HEK293 (cell line): ENCODE results near the gene PAFAH1B2.

Source experiments
- CTCF ChIA-PET: fragments of 350-600 bp; formaldehyde crosslinking; extraction: SDS; loops from one replicate; lab custom pipeline; 2021; ENCODE audit warnings: antibody characterized with exemption; lab: Yijun Ruan, JAX
- POLR2A ChIA-PET: fragments of 300-600 bp; formaldehyde crosslinking; extraction: SDS; loops from one replicate; lab custom pipeline; 2020; ENCODE audit warnings: antibody characterized with exemption, inconsistent platforms; lab: Yijun Ruan, JAX
- H3K27ac ChIP-seq: fragments of 200-500 bp; sonication (Bioruptor generic); 2 replicates; pipeline ENCODE4 v1.5.1; 2014; ENCODE audit warnings: low read depth, low read length, control low read depth, inconsistent platforms; ENCODE audit errors: extremely low read depth
- H3K36me3 ChIP-seq, 2 experiments: fragments of 200-500 bp in 1 of 2; sonication (Bioruptor generic) in 1 of 2; 1 replicate in 1 of 2; 2 replicates in 1 of 2; pipeline ENCODE4 v1.5.1; 2014 to 2017; ENCODE audit warnings: inconsistent platforms in 2 of 2, low read length in 2 of 2; ENCODE audit not compliant: control insufficient read depth in 2 of 2, insufficient read depth in 1 of 2
- H3K4me1 ChIP-seq: fragments of 200-500 bp; sonication (Bioruptor generic); 2 replicates; pipeline ENCODE4 v1.5.1; 2014; ENCODE audit warnings: mild to moderate bottlenecking, low read length, inconsistent platforms; ENCODE audit not compliant: control insufficient read depth, insufficient read depth
- H3K4me3 ChIP-seq: 2 replicates; pipeline ENCODE4 v1.5.1; 2011; ENCODE audit warnings: low read depth, mild to moderate bottlenecking, control low read depth, low read length, moderate library complexity
- H3K9me3 ChIP-seq: fragments of 200-500 bp; sonication (Bioruptor generic); 2 replicates; pipeline ENCODE4 v1.5.1; 2014; ENCODE audit warnings: low read depth, low read length, inconsistent platforms; ENCODE audit not compliant: control insufficient read depth, insufficient read depth
- KLF8 ChIP-seq: fragments of 450-650 bp; formaldehyde crosslinking; IDR thresholded peaks from 2 replicates; pipeline ENCODE4 v1.5.1; 2016; ENCODE audit warnings: missing biosample characterization, missing genetic modification characterization
- PATZ1 ChIP-seq: fragments of 450-650 bp; formaldehyde crosslinking; IDR thresholded peaks from 2 replicates; pipeline ENCODE4 v1.5.1; 2016; ENCODE audit warnings: missing biosample characterization, missing genetic modification characterization
- PBX3 ChIP-seq: sonication (generic); formaldehyde crosslinking; IDR thresholded peaks from 2 replicates; pipeline ENCODE4 v1.8.1; 2022; ENCODE audit warnings: mild to moderate bottlenecking, moderate library complexity, missing genetic modification reagents
- SP2 ChIP-seq: fragments of 450-650 bp; formaldehyde crosslinking; IDR thresholded peaks from 2 replicates; pipeline ENCODE4 v1.5.1; 2016; ENCODE audit warnings: missing biosample characterization, missing genetic modification characterization
- SP3 ChIP-seq: fragments of 450-650 bp; formaldehyde crosslinking; IDR thresholded peaks from 2 replicates; pipeline ENCODE4 v1.5.1; 2016; ENCODE audit warnings: missing biosample characterization, missing genetic modification characterization
- WT1 ChIP-seq: fragments of 450-650 bp; formaldehyde crosslinking; IDR thresholded peaks from 2 replicates; pipeline ENCODE4 v1.5.1; 2016; ENCODE audit warnings: missing biosample characterization, missing genetic modification characterization
- ZBTB20 ChIP-seq: fragments of 450-650 bp; formaldehyde crosslinking; IDR thresholded peaks from 2 replicates; pipeline ENCODE4 v1.5.1; 2016; ENCODE audit warnings: missing biosample characterization, missing genetic modification characterization
- ZBTB21 ChIP-seq: fragments of 450-650 bp; formaldehyde crosslinking; IDR thresholded peaks from 2 replicates; pipeline ENCODE4 v1.5.1; 2017; ENCODE audit warnings: missing biosample characterization, missing genetic modification characterization
- ZBTB26 ChIP-seq: fragments of 450-650 bp; formaldehyde crosslinking; optimal IDR thresholded peaks from 2 replicates; pipeline ENCODE3; 2016; ENCODE audit warnings: missing biosample characterization, mild to moderate bottlenecking, missing genetic modification characterization
- ZBTB49 ChIP-seq: fragments of 450-650 bp; formaldehyde crosslinking; IDR thresholded peaks from 2 replicates; pipeline ENCODE4 v1.5.1; 2016; ENCODE audit warnings: missing biosample characterization, missing genetic modification characterization, low read depth
- ZEB2 ChIP-seq: fragments of 450-650 bp; formaldehyde crosslinking; IDR thresholded peaks from 2 replicates; pipeline ENCODE4 v1.5.1; 2016; ENCODE audit warnings: missing biosample characterization, missing genetic modification characterization
- ZFHX2 ChIP-seq: fragments of 450-650 bp; formaldehyde crosslinking; conservative IDR thresholded peaks from 2 replicates; pipeline ENCODE4 v1.5.1; 2016; ENCODE audit warnings: missing biosample characterization, missing genetic modification characterization
- ZNF10 ChIP-seq: fragments of 450-650 bp; formaldehyde crosslinking; IDR thresholded peaks from 2 replicates; pipeline ENCODE4 v1.5.1; 2017; ENCODE audit warnings: missing biosample characterization, missing genetic modification characterization
- ZNF16 ChIP-seq: fragments of 450-650 bp; formaldehyde crosslinking; IDR thresholded peaks from 2 replicates; pipeline ENCODE4 v1.5.1; 2016; ENCODE audit warnings: low read depth, missing biosample characterization, missing genetic modification characterization
- ZNF184 ChIP-seq: fragments of 450-650 bp; IDR thresholded peaks from 2 replicates; pipeline ENCODE4 v1.5.1; 2018; ENCODE audit warnings: missing biosample characterization, mild to moderate bottlenecking, missing genetic modification characterization
- ZNF2 ChIP-seq: fragments of 450-650 bp; formaldehyde crosslinking; IDR thresholded peaks from 2 replicates; pipeline ENCODE4 v1.5.1; 2016; ENCODE audit warnings: missing biosample characterization, missing genetic modification characterization
- ZNF24 ChIP-seq: fragments of 450-650 bp; formaldehyde crosslinking; IDR thresholded peaks from 2 replicates; pipeline ENCODE4 v1.5.1; 2016; ENCODE audit warnings: missing biosample characterization, missing genetic modification characterization
- ZNF501 ChIP-seq: fragments of 450-650 bp; formaldehyde crosslinking; IDR thresholded peaks from 2 replicates; pipeline ENCODE4 v1.5.1; 2016; ENCODE audit warnings: missing biosample characterization, missing genetic modification characterization
- ZNF529 ChIP-seq: fragments of 450-650 bp; formaldehyde crosslinking; IDR thresholded peaks from 2 replicates; pipeline ENCODE4 v1.5.1; 2017; ENCODE audit warnings: missing genetic modification characterization, missing biosample characterization; ENCODE audit not compliant: insufficient replicate concordance
- ZNF624 ChIP-seq: fragments of 450-650 bp; formaldehyde crosslinking; IDR thresholded peaks from 2 replicates; pipeline ENCODE4 v1.5.1; 2017; ENCODE audit warnings: missing biosample characterization, missing genetic modification characterization
- ZNF645 ChIP-seq: fragments of 450-650 bp; formaldehyde crosslinking; IDR thresholded peaks from 2 replicates; pipeline ENCODE4; 2016; ENCODE audit warnings: missing biosample characterization, missing genetic modification characterization
- ZNF837 ChIP-seq: fragments of 450-650 bp; formaldehyde crosslinking; IDR thresholded peaks from 2 replicates; pipeline ENCODE4 v1.5.1; 2016; ENCODE audit warnings: missing biosample characterization, missing genetic modification characterization
- ZSCAN16 ChIP-seq: fragments of 450-650 bp; formaldehyde crosslinking; IDR thresholded peaks from 2 replicates; pipeline ENCODE4 v1.5.1; 2016; ENCODE audit warnings: missing biosample characterization, missing genetic modification characterization
- ZSCAN30 ChIP-seq: fragments of 450-650 bp; IDR thresholded peaks from 2 replicates; pipeline ENCODE4 v1.5.1; 2018; ENCODE audit warnings: missing biosample characterization, mild to moderate bottlenecking, missing genetic modification characterization, moderate library complexity

PAFAH1B2 gene

GRCh38 chr11:117097389-117098268, 46.5 kb upstream of the PAFAH1B2 start (continued):
- TF ChIP-seq PATZ1 (tag by site-specific recombination), result peak; percentile 48; the same call in 1 of the 2 replicates
- no peak for TF ChIP-seq ZNF645
- 0 out of 2 replicates have a peak, but pooled peaks have one; percentile 49 for TF ChIP-seq PBX3 (CRISPR knock-in tag)
- TF ChIP-seq ZBTB20 (tag by site-specific recombination), result peak; percentile 86
- peak; percentile 49 for TF ChIP-seq ZBTB26 (tag by site-specific recombination)
- TF ChIP-seq, all 188 proteins: peak for 12

GRCh38 chr11:117098269-117099232, 45.5 kb upstream of the PAFAH1B2 start, which contains the start of gene SIK3:
Gene SIK3, minus strand, starts transcription at chr11:117098428. Its CDS starts 13 bp downstream, at chr11:117098415.
- Histone ChIP-seq H3K9me3 (no peaks in the 10 kb centered on the region), H3K4me3 (peak within 1 kb of the TSS; percentile 96), H3K4me1 (no peaks in the 10 kb centered on the region), H3K27ac (peak within 1 kb of the TSS; percentile 81), H3K36me3 (no peaks in the 10 kb centered on the region)
- ChIA-PET POLR2A (interaction anchor here (0.6 to 2.5 kb wide), 4 partner anchors 47 to 307 kb away, joined by 3 to 7 read pairs (median 4); partner anchors contain the start of genes APOA5 and PAFAH1B2), CTCF (interaction anchor here (0.6 to 2.0 kb wide), 6 partner anchors 9 to 263 kb away, joined by 3 to 12 read pairs (median 4); no protein-coding TSS in a partner anchor)
- TF ChIP-seq ZNF529 (tag by site-specific recombination) (no peak), ZBTB20 (tag by site-specific recombination) (peak; percentile 90), SP2 (peak; percentile 26), ZNF184 (no peak), SP3 (peak; percentile 47), ZEB2 (tag by site-specific recombination) (peak; percentile 73), ZBTB49 (no peak), ZNF837 (tag by site-specific recombination) (no peak), ZSCAN30 (tag by site-specific recombination) (no peak), ZNF10 (0 out of 2 replicates have a peak, but pooled peaks have one; percentile 10), ZNF2 (tag by site-specific recombination) (peak; percentile 78), ZBTB21 (tag by site-specific recombination) (peak; percentile 47; the same call in 1 of the 2 replicates), ZFHX2 (tag by site-specific recombination) (0 out of 2 replicates have a peak, but pooled peaks have one; percentile 20), ZNF624 (no peak), WT1 (tag by site-specific recombination) (0 out of 2 replicates have a peak, but pooled peaks have one; percentile 12), ZNF501 (peak; percentile 60; the same call in 1 of the 2 replicates), ZSCAN16 (tag by site-specific recombination) (no peak), KLF8 (tag by site-specific recombination) (peak; percentile 17; the same call in 1 of the 2 replicates), ZNF16 (tag by site-specific recombination) (no peak), ZNF24 (tag by site-specific recombination) (peak; percentile 36; the same call in 1 of the 2 replicates)
